Liver (tissue), 9 donors: ENCODE measurements around the gene CCDC69. TPM values are rescaled to one million over a fixed set of nuclear protein-coding genes. Genes with fewer than 3 reads are reported as not detected.

Experiments
- DNase-seq: peaks from one replicate; pipeline ENCODE4 v3.0.0-alpha.2; 2017; ENCODE audit warnings: low spot score
- H3K27ac ChIP-seq, 2 donors: one replicate each; pipeline ENCODE4 v1.7.0; 2013; ENCODE audit warnings: inconsistent platforms in 2 of 2, low read length in 2 of 2, control low read depth in 1 of 2, low read depth in 1 of 2, mild to moderate bottlenecking in 1 of 2
- H3K27me3 ChIP-seq, 4 donors: one replicate each; pipeline versions ENCODE4 v1.6.1 to v1.7.0; 2013; ENCODE audit warnings: low read length in 3 of 4, inconsistent platforms in 1 of 4, mild to moderate bottlenecking in 1 of 4, moderate library complexity in 1 of 4; ENCODE audit not compliant: control insufficient read depth in 4 of 4, insufficient read depth in 4 of 4
- H3K36me3 ChIP-seq, 4 donors: one replicate each; pipeline versions ENCODE4 v1.6.1 to v1.7.0; 2013; ENCODE audit warnings: low read length in 3 of 4, mild to moderate bottlenecking in 3 of 4, low read depth in 1 of 4, moderate library complexity in 1 of 4; ENCODE audit not compliant: control insufficient read depth in 4 of 4, insufficient read depth in 3 of 4
- H3K4me1 ChIP-seq, 4 donors: one replicate each; pipeline versions ENCODE4 v1.6.1 to v1.7.0; 2013; ENCODE audit warnings: low read length in 3 of 4, mild to moderate bottlenecking in 3 of 4, moderate library complexity in 1 of 4; ENCODE audit not compliant: control insufficient read depth in 4 of 4, insufficient read depth in 4 of 4
- H3K4me3 ChIP-seq, 3 donors: one replicate each; pipeline versions ENCODE4 v1.6.1 to v1.7.0; 2013; ENCODE audit warnings: low read length in 3 of 3, control low read depth in 1 of 3, low read depth in 1 of 3, mild to moderate bottlenecking in 1 of 3
- H3K9ac ChIP-seq, 2 donors: one replicate each; pipeline ENCODE4 v1.7.0; 2013; ENCODE audit warnings: low read length in 2 of 2, mild to moderate bottlenecking in 2 of 2, moderate library complexity in 2 of 2, control low read depth in 1 of 2, low read depth in 1 of 2
- H3K9me3 ChIP-seq, 4 donors: one replicate each; pipeline versions ENCODE4 v1.6.1 to v1.7.0; 2013; ENCODE audit warnings: low read length in 3 of 4; ENCODE audit not compliant: control insufficient read depth in 4 of 4
- ATF3 ChIP-seq: IDR thresholded peaks from 2 replicates; pipeline ENCODE4 v1.6.1; 2016; ENCODE audit warnings: antibody characterized with exemption
- EGR1 ChIP-seq, 2 donors: IDR thresholded peaks; 2 replicates each; pipeline ENCODE4 v1.6.1; 2016 to 2018; ENCODE audit warnings: antibody characterized with exemption in 2 of 2, low read depth in 2 of 2
- FOXA1 ChIP-seq: IDR thresholded peaks from 2 replicates; pipeline ENCODE4 v1.6.1; 2016; ENCODE audit warnings: antibody characterized with exemption
- FOXA2 ChIP-seq: IDR thresholded peaks from 2 replicates; pipeline ENCODE4 v1.6.1; 2016; ENCODE audit warnings: antibody characterized with exemption
- GABPA ChIP-seq, 2 donors: IDR thresholded peaks in 1 of 2; conservative IDR thresholded peaks in 1 of 2; 2 replicates each; pipeline ENCODE4 v1.6.1; 2016; ENCODE audit warnings: antibody characterized with exemption in 2 of 2, mild to moderate bottlenecking in 1 of 2, moderate library complexity in 1 of 2
- HNF4A ChIP-seq, 2 donors: conservative IDR thresholded peaks; 2 replicates each; pipeline ENCODE4 v1.6.1; 2016; ENCODE audit warnings: antibody characterized with exemption in 2 of 2, mild to moderate bottlenecking in 2 of 2
- HNF4G ChIP-seq: IDR thresholded peaks from 2 replicates; pipeline ENCODE4 v1.6.1; 2016; ENCODE audit warnings: antibody characterized with exemption
- JUND ChIP-seq, 2 donors: IDR thresholded peaks; 2 replicates each; pipeline ENCODE4 v1.6.1; 2016; ENCODE audit warnings: antibody characterized with exemption in 2 of 2
- NR2F2 ChIP-seq: IDR thresholded peaks from 2 replicates; pipeline ENCODE4 v1.6.1; 2016; ENCODE audit warnings: antibody characterized with exemption
- RAD21 ChIP-seq, 2 donors: IDR thresholded peaks; 2 replicates each; pipeline ENCODE4 v1.6.1; 2016; ENCODE audit warnings: antibody characterized with exemption in 2 of 2, mild to moderate bottlenecking in 2 of 2
- REST ChIP-seq: IDR thresholded peaks from 2 replicates; pipeline ENCODE4 v1.6.1; 2016; ENCODE audit warnings: antibody characterized with exemption, mild to moderate bottlenecking
- RXRA ChIP-seq, 2 donors: IDR thresholded peaks; 2 replicates each; pipeline ENCODE4 v1.6.1; 2017 to 2018; ENCODE audit warnings: antibody characterized with exemption in 2 of 2, mild to moderate bottlenecking in 1 of 2
- SP1 ChIP-seq: IDR thresholded peaks from 2 replicates; pipeline ENCODE4 v1.6.1; 2018; ENCODE audit warnings: antibody characterized with exemption, mild to moderate bottlenecking
- TAF1 ChIP-seq: conservative IDR thresholded peaks from 2 replicates; pipeline ENCODE4 v1.6.1; 2016; ENCODE audit warnings: antibody characterized with exemption, mild to moderate bottlenecking
- YY1 ChIP-seq: IDR thresholded peaks from 2 replicates; pipeline ENCODE4 v1.6.1; 2016; ENCODE audit warnings: antibody characterized with exemption, mild to moderate bottlenecking
- ZBTB33 ChIP-seq: IDR thresholded peaks from 2 replicates; pipeline ENCODE4 v1.6.1; 2016; ENCODE audit warnings: antibody characterized with exemption
- WGBS: extraction: QIAGEN DNeasy Blood & Tissue Kit; methylation state at CpG from one replicate; pipeline ENCODE4 v1.1.7; 2013; 5-methylcytosine and 5-hydroxymethylcytosine counted together
- polyA plus RNA-seq, 2 donors: library from polyadenylated mRNA; stranded (reverse) in 1 of 2; unstranded in 1 of 2; fragments of 200-250 nt in 1 of 2; fragments of >200 nt in 1 of 2; fragmentation: Nextera tagmentation in 1 of 2; extraction: Ambion mirVana in 1 of 2; gene quantifications; one replicate each; pipeline versions ENCODE4 v1.2.1 to v1.2.3, GENCODE V29; 2013 to 2015
- total RNA-seq, 2 donors: library from RNA; depleted of rRNA; stranded (reverse); fragments of >200 nt; gene quantifications; one replicate each; pipeline ENCODE4 v1.2.3, GENCODE V29; 2014
- donor health status: healthy.
- donor health status: healthy.
- donor health status: healthy.
- donor health status: healthy.
- donor health status: healthy.

Gene CCDC69
- total and polyA plus RNA-seq, 4 donors = 11.9 to 28.6 (median 18.0) TPM

GRCh38 chr5:151143645-151144044, 80.2 kb downstream of the CCDC69 start:
- no peak overlapping the region for H3K27ac ChIP-seq
- no peak for DNase-seq
- H3K27me3 ChIP-seq = no peaks in the 10 kb centered on the region
- H3K4me3 ChIP-seq = no peak overlapping the region
- TF ChIP-seq EGR1 (IDR thresholded peaks at IDR 0.05; ENCODE audit: low read depth in 2 of 2) (no peak), YY1 (no peak), FOXA2 (no peak)
- no peak overlapping the region for H3K9ac ChIP-seq
- peaks cover 0 to 7% (median 3%) of the 10 kb centered on the region in 4 donors for H3K4me1 ChIP-seq
- no peaks in the 10 kb centered on the region for H3K9me3 ChIP-seq
- WGBS = 79% methylated on average over 7 of the region's 7 CpGs
- peaks cover 13 to 38% (median 23%) of the 10 kb centered on the region in 4 donors for H3K36me3 ChIP-seq

GRCh38 chr5:151142933-151143332, 81.0 kb downstream of the CCDC69 start:
- Histone ChIP-seq H3K9ac (no peak overlapping the region), H3K9me3 (no peaks in the 10 kb centered on the region), H3K4me1 (peaks cover 0 to 7% (median 3%) of the 10 kb centered on the region in 4 donors), H3K27me3 (no peaks in the 10 kb centered on the region), H3K4me3 (no peak overlapping the region), H3K27ac (no peak overlapping the region), H3K36me3 (peaks cover 13 to 45% (median 30%) of the 10 kb centered on the region in 4 donors)
- no peak for DNase-seq
- WGBS = 90% methylated on average over 1 of the region's 1 CpG
- TF ChIP-seq TAF1 (no peak), RAD21 (IDR thresholded peaks at IDR 0.05) (no peak), ZBTB33 (no peak), HNF4G (no peak), SP1 (no peak), JUND (IDR thresholded peaks at IDR 0.05) (no peak), HNF4A (conservative IDR thresholded peaks at IDR 0.05) (no peak), RXRA (IDR thresholded peaks at IDR 0.05) (no peak), REST (no peak), GABPA (IDR thresholded peaks at IDR 0.05 in 1 of 2, conservative IDR thresholded peaks at IDR 0.05 in 1 of 2) (no peak), YY1 (no peak), EGR1 (IDR thresholded peaks at IDR 0.05; ENCODE audit: low read depth in 2 of 2) (no peak), NR2F2 (no peak), FOXA1 (no peak), FOXA2 (no peak), ATF3 (no peak)
